Ascending aorta (tissue), 2 donors: Measurements from ENCODE around the gene PCDH9. TPM values are rescaled to one million over a fixed set of nuclear protein-coding genes. Genes with fewer than 3 reads are reported as not detected.
"Not testable (repeated sequence)": the region's sequence is repeated elsewhere in the genome, so short reads cannot be mapped to it uniquely, and the experiment has no call there.

Source experiments
- DNase-seq, 2 donors: peaks; one replicate each; pipeline ENCODE4 v3.0.0-alpha.2; 2019; ENCODE audit warnings: low spot score in 2 of 2
- H3K27ac ChIP-seq, 2 donors: fragments of 200-600 bp; sonication (generic); one replicate each; pipeline ENCODE4 v1.5.1; 2016 to 2017; ENCODE audit warnings: mild to moderate bottlenecking in 1 of 2
- H3K27me3 ChIP-seq: fragments of 200-600 bp; sonication (generic); one replicate; pipeline ENCODE4 v1.5.1; 2017
- H3K36me3 ChIP-seq, 2 donors: fragments of 200-600 bp; sonication (generic); one replicate each; pipeline ENCODE4 v1.5.1; 2016
- H3K4me1 ChIP-seq, 2 donors: fragments of 200-600 bp; sonication (generic); one replicate each; pipeline ENCODE4 v1.5.1; 2016 to 2017; ENCODE audit warnings: mild to moderate bottlenecking in 1 of 2
- H3K4me3 ChIP-seq, 2 donors: fragments of 200-600 bp; sonication (generic); one replicate each; pipeline ENCODE4 v1.5.1; 2016 to 2017; ENCODE audit warnings: mild to moderate bottlenecking in 1 of 2
- H3K9me3 ChIP-seq, 2 donors: fragments of 200-600 bp; sonication (generic); one replicate each; pipeline ENCODE4 v1.5.1; 2016
- CTCF ChIP-seq, 3 experiments: fragments of 200-600 bp in 2 of 3; fragments of 450-650 bp in 1 of 3; sonication (generic) in 2 of 3; IDR thresholded peaks; one replicate each; pipeline ENCODE4 v1.5.1; 2016 to 2019; ENCODE audit warnings: antibody characterized with exemption in 3 of 3, mild to moderate bottlenecking in 1 of 3, moderate library complexity in 1 of 3
- intact Hi-C: fragments of 100-400 bp; cut with DNase I; formaldehyde crosslinking; loops from one replicate; pipeline ENCODE4 v1.15.1; 2023
- total RNA-seq: library from RNA; depleted of rRNA; stranded (reverse); fragments of >200 nt; gene quantifications from one replicate; pipeline ENCODE4 v1.1.0, GENCODE V29; 2016

The PCDH9 gene
- total RNA-seq, 1 donor from 2014 or later: 3.6 TPM

DNA sequence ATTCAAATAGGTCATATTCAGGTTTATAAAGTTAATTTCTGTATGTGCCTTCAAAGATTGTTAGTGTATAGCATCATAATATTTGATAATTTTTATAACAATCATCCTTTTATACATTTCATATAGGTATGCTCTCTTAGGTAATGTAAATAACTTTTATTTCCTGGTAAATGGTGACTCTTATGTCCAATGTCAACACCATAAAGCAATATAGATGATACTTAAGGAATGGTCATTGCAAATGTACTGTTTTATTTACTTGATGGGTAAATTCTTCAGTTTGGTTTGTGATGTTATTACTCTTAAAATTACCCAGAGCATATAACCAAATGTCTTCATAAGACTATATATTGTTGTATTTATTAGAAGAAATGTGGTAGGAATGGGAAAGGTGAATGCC lies 928.7 kb downstream of the PCDH9 start:
- Histone ChIP-seq H3K4me1 (no peaks in the 10 kb centered on the region), H3K9me3 (peaks cover 4 to 11% of the 10 kb centered on the region in 2 donors), H3K27ac (no peak overlapping the region), H3K27me3 (no peaks in the 10 kb centered on the region), H3K4me3 (no peak overlapping the region), H3K36me3 (no peaks in the 10 kb centered on the region)
- no peak for DNase-seq
- TF ChIP-seq CTCF (IDR thresholded peaks at IDR 0.05): no peak
- intact Hi-C loops: no loop called here

GRCh38 chr13:66301006-66301405 lies 929.1 kb downstream of the PCDH9 start:
- Histone ChIP-seq H3K4me1 (no peaks in the 10 kb centered on the region), H3K27me3 (no peaks in the 10 kb centered on the region), H3K4me3 (no peak overlapping the region), H3K27ac (no peak overlapping the region), H3K9me3 (peaks cover 4 to 11% of the 10 kb centered on the region in 2 donors), H3K36me3 (no peaks in the 10 kb centered on the region)
- intact Hi-C loops: no loop called here
- no peak for TF ChIP-seq CTCF (IDR thresholded peaks at IDR 0.05)
- no peak for DNase-seq

DNA sequence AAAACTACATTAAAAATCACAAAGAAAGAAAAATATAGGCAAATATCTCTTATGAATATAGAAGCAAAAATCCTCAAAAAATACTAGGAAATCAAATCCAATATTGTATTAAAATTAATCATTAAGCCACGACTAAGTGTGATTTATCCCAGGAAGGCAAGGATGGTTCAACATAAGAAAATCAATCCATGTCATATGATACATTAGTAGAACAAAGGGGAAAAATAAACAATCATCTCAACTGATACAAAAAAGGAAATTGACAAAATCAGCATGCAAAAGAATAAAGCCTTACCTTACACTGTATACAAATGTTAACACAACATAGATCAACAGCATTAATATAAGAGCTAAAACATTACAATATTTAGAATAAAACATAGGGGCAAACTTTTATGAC lies 933.3 kb downstream of the PCDH9 start:
- no peak for TF ChIP-seq CTCF (IDR thresholded peaks at IDR 0.05)
- intact Hi-C loops: no loop called here

GRCh38 chr13:66296328-66296727 lies 933.8 kb downstream of the PCDH9 start:
- intact Hi-C loops: no loop called here
- no peak overlapping the region for H3K4me3 ChIP-seq
- no peak overlapping the region for H3K27ac ChIP-seq
- no peaks in the 10 kb centered on the region for H3K4me1 ChIP-seq
- no peak for DNase-seq
- H3K36me3 ChIP-seq: no peaks in the 10 kb centered on the region
- TF ChIP-seq CTCF (IDR thresholded peaks at IDR 0.05): no peak
- H3K9me3 ChIP-seq: peaks cover 4 to 16% of the 10 kb centered on the region in 2 donors
- H3K27me3 ChIP-seq: no peaks in the 10 kb centered on the region

More for the DNA sequence above, 933.3 kb downstream of the PCDH9 start:
- H3K4me3 ChIP-seq: no peak overlapping the region
- H3K4me1 ChIP-seq: no peaks in the 10 kb centered on the region
- DNase-seq: no peak
- no peaks in the 10 kb centered on the region for H3K27me3 ChIP-seq
- no peaks in the 10 kb centered on the region for H3K36me3 ChIP-seq
- H3K9me3 ChIP-seq: peaks cover 4 to 16% of the 10 kb centered on the region in 2 donors
- H3K27ac ChIP-seq: no peak overlapping the region

DNA sequence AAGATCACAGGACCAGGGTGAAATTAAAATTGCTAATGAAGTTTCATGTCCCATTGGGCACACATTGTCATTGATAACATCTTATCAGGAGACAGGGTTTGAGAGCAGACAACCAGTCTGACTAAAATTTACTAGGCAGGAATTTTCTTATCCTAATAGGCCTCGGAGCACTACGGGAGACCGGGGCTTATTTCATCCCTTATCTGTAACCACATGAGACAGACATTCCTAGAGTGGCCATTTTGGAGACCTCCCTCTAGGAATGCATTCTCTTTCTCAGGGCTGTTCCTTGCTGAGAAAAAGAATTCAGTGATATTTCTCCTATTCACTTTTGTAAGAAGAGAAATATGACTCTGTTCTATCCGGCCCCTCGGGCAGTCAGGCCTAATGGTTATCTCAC lies 943.3 kb downstream of the PCDH9 start:
- H3K4me1 ChIP-seq, H3K27me3 ChIP-seq, intact Hi-C loops, H3K9me3 ChIP-seq, H3K27ac ChIP-seq, H3K4me3 ChIP-seq, H3K36me3 ChIP-seq, DNase-seq: not testable (repeated sequence)

- H3K27me3 ChIP-seq: no peaks in the 10 kb centered on the region
- no peaks in the 10 kb centered on the region for H3K4me1 ChIP-seq
- intact Hi-C loops: no loop called here
- H3K4me3 ChIP-seq: no peak overlapping the region
- no peaks in the 10 kb centered on the region for H3K9me3 ChIP-seq
- no peaks in the 10 kb centered on the region for H3K36me3 ChIP-seq
- H3K27ac ChIP-seq: no peak overlapping the region
- DNase-seq: no peak
- no peak for TF ChIP-seq CTCF (IDR thresholded peaks at IDR 0.05)
Measured at GRCh38 chr13:66275416-66275815, 954.7 kb downstream of the PCDH9 start.
